Measurements from ENCODE around the gene SLC2A8. TPM values are rescaled to one million over a fixed set of nuclear protein-coding genes. Genes with fewer than 3 reads are reported as not detected.

Gene SLC2A8
- total RNA-seq, 2 experiments from 2014 or later = 7.5 to 7.7 TPM

Other genes with a start within 250 kb of the SLC2A8 start
- under 1 TPM; 0.86 to 0.95 TPM for gene GARNL3, start 132.4 kb upstream of the SLC2A8 start, total RNA-seq
- 10 to 100 TPM; 12.5 to 12.7 TPM for gene ZNF79, start 27.2 kb downstream of the SLC2A8 start, total RNA-seq
- 1,000 to 10,000 TPM; 1,379 to 1,395 TPM for gene RPL12, start 54.2 kb downstream of the SLC2A8 start, total RNA-seq
- gene LRSAM1, start 54.3 kb downstream of the SLC2A8 start, total RNA-seq = 10 to 100 TPM; 25.4 to 26.9 TPM
- 10 to 100 TPM; 23.2 to 23.4 TPM for gene STXBP1, start 215.1 kb downstream of the SLC2A8 start, total RNA-seq